Measurements from ENCODE around the gene OSBPL5.

OSBPL5 gene

GRCh38 chr11:3094223-3094824, 70.8 kb downstream of the OSBPL5 start:
- ATAC-seq (ENCODE audit: low read depth) (no peak), DNase-seq (ENCODE audit: low spot score) (peak; percentile 54)
- Histone ChIP-seq H3K4me3 (ENCODE audit: severe bottlenecking) (no peak overlapping the region), H3K4me1 (ENCODE audit: insufficient read depth, poor library complexity, severe bottlenecking) (peaks cover 13% of the 10 kb centered on the region), H3K9me3 (ENCODE audit: severe bottlenecking) (no peaks in the 10 kb centered on the region), H3K27me3 (ENCODE audit: insufficient read depth, poor library complexity, severe bottlenecking) (no peaks in the 10 kb centered on the region), H3K27ac (ENCODE audit: poor library complexity, severe bottlenecking) (peak overlapping the region; percentile 57), H3K36me3 (ENCODE audit: low read depth) (no peaks in the 10 kb centered on the region)
- no peak for TF ChIP-seq CTCF (IDR thresholded peaks at IDR 0.05; ENCODE audit: poor library complexity, severe bottlenecking)

- H3K4me1 ChIP-seq (ENCODE audit: insufficient read depth, poor library complexity, severe bottlenecking) = peaks cover 13% of the 10 kb centered on the region
- DNase-seq (ENCODE audit: low spot score) (peak; percentile 51), ATAC-seq (ENCODE audit: low read depth) (no peak)
- no peaks in the 10 kb centered on the region for H3K36me3 ChIP-seq (ENCODE audit: low read depth)
- no peak overlapping the region for H3K27ac ChIP-seq (ENCODE audit: poor library complexity, severe bottlenecking)
- H3K27me3 ChIP-seq (ENCODE audit: insufficient read depth, poor library complexity, severe bottlenecking) = no peaks in the 10 kb centered on the region
- no peak overlapping the region for H3K4me3 ChIP-seq (ENCODE audit: severe bottlenecking)
- no peaks in the 10 kb centered on the region for H3K9me3 ChIP-seq (ENCODE audit: severe bottlenecking)
- TF ChIP-seq CTCF (IDR thresholded peaks at IDR 0.05; ENCODE audit: poor library complexity, severe bottlenecking) = no peak
These were observed 71.6 kb downstream of the OSBPL5 start for GRCh38 chr11:3093281-3094191.

- no peak for TF ChIP-seq CTCF (IDR thresholded peaks at IDR 0.05; ENCODE audit: poor library complexity, severe bottlenecking)
- Histone ChIP-seq H3K36me3 (ENCODE audit: low read depth) (no peaks in the 10 kb centered on the region), H3K27ac (ENCODE audit: poor library complexity, severe bottlenecking) (no peak overlapping the region), H3K4me3 (ENCODE audit: severe bottlenecking) (no peak overlapping the region), H3K27me3 (ENCODE audit: insufficient read depth, poor library complexity, severe bottlenecking) (no peaks in the 10 kb centered on the region), H3K4me1 (ENCODE audit: insufficient read depth, poor library complexity, severe bottlenecking) (peaks cover 19% of the 10 kb centered on the region), H3K9me3 (ENCODE audit: severe bottlenecking) (no peaks in the 10 kb centered on the region)
- ATAC-seq (ENCODE audit: low read depth) (no peak), DNase-seq (ENCODE audit: low spot score) (peak; percentile 49)
These were observed 72.4 kb downstream of the OSBPL5 start for GRCh38 chr11:3092603-3093141.

GRCh38 chr11:3091846-3092602, 73.1 kb downstream of the OSBPL5 start:
- DNase-seq (ENCODE audit: low spot score) = peak; percentile 82
- H3K36me3 ChIP-seq (ENCODE audit: low read depth) = no peaks in the 10 kb centered on the region
- H3K9me3 ChIP-seq (ENCODE audit: severe bottlenecking) = no peaks in the 10 kb centered on the region
- H3K4me1 ChIP-seq (ENCODE audit: insufficient read depth, poor library complexity, severe bottlenecking) = peaks cover 19% of the 10 kb centered on the region
- no peak overlapping the region for H3K27ac ChIP-seq (ENCODE audit: poor library complexity, severe bottlenecking)
- peak; percentile 97 for TF ChIP-seq CTCF (IDR thresholded peaks at IDR 0.05; ENCODE audit: poor library complexity, severe bottlenecking)
- peak; percentile 82 for ATAC-seq (ENCODE audit: low read depth)
- H3K27me3 ChIP-seq (ENCODE audit: insufficient read depth, poor library complexity, severe bottlenecking) = no peaks in the 10 kb centered on the region
- H3K4me3 ChIP-seq (ENCODE audit: severe bottlenecking) = no peak overlapping the region
